ENCODE results near the gene GPSM1.

- TF ChIP-seq CTCF (conservative IDR thresholded peaks at IDR 0.05 in 1 of 2, IDR thresholded peaks at IDR 0.05 in 1 of 2; ENCODE audit: extremely low read depth in 1 of 2, insufficient read depth in 1 of 2, low read depth in 1 of 2, low read length in 2 of 2) (no peak), EZH2 (IDR thresholded peaks at IDR 0.05; ENCODE audit: borderline replicate concordance, low read length) (no peak)
These were observed 31.5 kb downstream of the GPSM1 start for GRCh38 chr9:136358888-136359287.

All from mammary epithelial cell (primary cell).